H1 (cell line): ENCODE results near the gene TBR1. TPM values are rescaled to one million over a fixed set of nuclear protein-coding genes. Genes with fewer than 3 reads are reported as not detected.

ENCODE experiments used
- CTCF ChIA-PET: fragments of 300-600 bp; sonication (Branson Sonifier 250); formaldehyde crosslinking; loops from one replicate; lab custom pipeline; 2021; ENCODE audit not compliant: partially characterized antibody; lab: Charles Lee
- POLR2A ChIA-PET: fragments of 300-600 bp; sonication (Branson Sonifier 250); formaldehyde crosslinking; loops from one replicate; lab custom pipeline; 2021; ENCODE audit warnings: inconsistent platforms; ENCODE audit not compliant: partially characterized antibody; lab: Charles Lee
- DNase-seq, 2 experiments: peaks; one replicate each; pipeline versions ENCODE4 v3.0.0 to v3.0.0-alpha.2; 2010 to 2022; ENCODE audit warnings: low spot score in 2 of 2, low read depth in 1 of 2, mixed read lengths in 1 of 2
- FAIRE-seq: peaks from 2 replicates; lab custom pipeline; 2011; peaks lifted over from hg19 to GRCh38; lab: Jason Lieb, UNC
- H2AFZ ChIP-seq: 2 replicates; pipeline ENCODE4 v1.8.1; 2012; ENCODE audit warnings: low read length, inconsistent platforms
- H2AK5ac ChIP-seq: 2 replicates; pipeline ENCODE4 v1.6.1; 2013; ENCODE audit warnings: low read depth, low read length
- H2BK120ac ChIP-seq: replicated peaks from 2 replicates; pipeline ENCODE3; 2013; ENCODE audit warnings: low read depth, low read length, inconsistent platforms
- H2BK12ac ChIP-seq: 2 replicates; pipeline ENCODE4 v1.6.1; 2013; ENCODE audit warnings: low read depth, low read length
- H2BK15ac ChIP-seq: 2 replicates; pipeline ENCODE4 v1.6.1; 2013; ENCODE audit warnings: low read length
- H2BK20ac ChIP-seq: 2 replicates; pipeline ENCODE4 v1.6.1; 2013; ENCODE audit warnings: low read length
- H2BK5ac ChIP-seq: 2 replicates; pipeline ENCODE4 v1.6.1; 2013; ENCODE audit warnings: low read depth, low read length
- H3K14ac ChIP-seq: 2 replicates; pipeline ENCODE4 v1.6.1; 2013; ENCODE audit warnings: inconsistent platforms; ENCODE audit not compliant: insufficient read length
- H3K18ac ChIP-seq: 2 replicates; pipeline ENCODE4 v1.6.1; 2013; ENCODE audit warnings: low read length; ENCODE audit errors: extremely low read depth
- H3K23ac ChIP-seq: 2 replicates; pipeline ENCODE4 v1.6.1; 2013; ENCODE audit warnings: inconsistent platforms; ENCODE audit not compliant: insufficient read length
- H3K23me2 ChIP-seq: 2 replicates; pipeline ENCODE4 v1.6.1; 2013; ENCODE audit warnings: low read depth, low read length
- H3K27ac ChIP-seq: 2 replicates; pipeline ENCODE4 v1.6.1; 2011; ENCODE audit warnings: low read depth, low read length, inconsistent platforms
- H3K27me3 ChIP-seq, 4 experiments: replicated peaks in 1 of 4; 1 replicate in 1 of 4; 2 replicates in 3 of 4; pipeline versions ENCODE4 v1.6.1 to v1.8.1; 2011 to 2013; ENCODE audit warnings: low read length in 3 of 4, mild to moderate bottlenecking in 3 of 4, inconsistent platforms in 2 of 4, mixed read lengths in 2 of 4, moderate library complexity in 1 of 4; ENCODE audit not compliant: control insufficient read depth in 3 of 4, insufficient read depth in 3 of 4; ENCODE audit errors: extremely low read depth in 1 of 4
- H3K36me3 ChIP-seq, 4 experiments: 2 replicates each; pipeline versions ENCODE4 v1.6.1 to v1.8.1; 2011 to 2013; ENCODE audit warnings: mild to moderate bottlenecking in 4 of 4, low read length in 3 of 4, moderate library complexity in 2 of 4, control low read depth in 1 of 4, inconsistent platforms in 1 of 4; ENCODE audit not compliant: insufficient read depth in 4 of 4, control insufficient read depth in 2 of 4
- H3K4ac ChIP-seq: replicated peaks from 2 replicates; pipeline ENCODE3; 2013; ENCODE audit warnings: low read length, low read depth, mixed read lengths, inconsistent platforms; ENCODE audit not compliant: insufficient read length
- H3K4me1 ChIP-seq, 4 experiments: replicated peaks in 1 of 4; 1 replicate in 1 of 4; 2 replicates in 3 of 4; pipeline versions ENCODE4 v1.6.1 to v1.8.1; 2011 to 2013; ENCODE audit warnings: low read length in 3 of 4, inconsistent platforms in 2 of 4, mixed read lengths in 1 of 4; ENCODE audit not compliant: insufficient read depth in 4 of 4, control insufficient read depth in 3 of 4
- H3K4me2 ChIP-seq, 2 experiments: 2 replicates each; pipeline versions ENCODE4 v1.6.1 to v1.8.1; 2011 to 2013; ENCODE audit warnings: low read depth in 2 of 2, low read length in 2 of 2, control low read depth in 1 of 2, inconsistent platforms in 1 of 2, mild to moderate bottlenecking in 1 of 2; ENCODE audit not compliant: insufficient read depth in 1 of 2
- H3K4me3 ChIP-seq, 4 experiments: fragments of 200-600, 300-600 bp in 1 of 4; sonication (generic), shearing (Covaris generic), sonication (Bioruptor Twin) in 1 of 4; 2 replicates each; pipeline versions ENCODE4 v1.5.1 to v1.8.1; 2011 to 2016; ENCODE audit warnings: low read length in 4 of 4, low read depth in 3 of 4, control low read depth in 2 of 4, inconsistent platforms in 2 of 4, mild to moderate bottlenecking in 2 of 4, mixed read lengths in 1 of 4, moderate library complexity in 1 of 4; ENCODE audit not compliant: insufficient read depth in 2 of 4; ENCODE audit errors: extremely low read depth in 1 of 4
- H3K56ac ChIP-seq: replicated peaks from 2 replicates; pipeline ENCODE3; 2013; ENCODE audit warnings: low read depth, mild to moderate bottlenecking, mixed read lengths, low read length, inconsistent platforms; ENCODE audit not compliant: insufficient read length
- H3K79me1 ChIP-seq: 2 replicates; pipeline ENCODE4 v1.6.1; 2013; ENCODE audit warnings: low read depth, low read length, control low read depth
- H3K79me2 ChIP-seq, 2 experiments: 2 replicates each; pipeline versions ENCODE4 v1.6.1 to v1.8.1; 2012 to 2013; ENCODE audit warnings: low read length in 2 of 2, mild to moderate bottlenecking in 2 of 2, inconsistent platforms in 1 of 2; ENCODE audit not compliant: insufficient read depth in 2 of 2, control insufficient read depth in 1 of 2
- H3K9ac ChIP-seq, 4 experiments: replicated peaks in 1 of 4; 1 replicate in 1 of 4; 2 replicates in 3 of 4; pipeline versions ENCODE4 v1.6.1 to v1.8.1; 2011 to 2013; ENCODE audit warnings: low read depth in 3 of 4, low read length in 3 of 4, control low read depth in 2 of 4, mild to moderate bottlenecking in 2 of 4, moderate library complexity in 2 of 4, inconsistent platforms in 1 of 4; ENCODE audit errors: extremely low read depth in 1 of 4
- H3K9me3 ChIP-seq, 2 experiments: 2 replicates each; pipeline versions ENCODE4 v1.6.1 to v1.8.1; 2012 to 2013; ENCODE audit warnings: mild to moderate bottlenecking in 2 of 2, moderate library complexity in 2 of 2, control low read depth in 1 of 2, inconsistent platforms in 1 of 2, low read depth in 1 of 2, low read length in 1 of 2, mixed read lengths in 1 of 2; ENCODE audit not compliant: insufficient read depth in 2 of 2
- H4K20me1 ChIP-seq, 2 experiments: replicated peaks in 1 of 2; 2 replicates each; pipeline versions ENCODE3 to v1.8.1; 2011 to 2013; ENCODE audit warnings: inconsistent platforms in 2 of 2, low read length in 2 of 2, mild to moderate bottlenecking in 1 of 2; ENCODE audit not compliant: insufficient read depth in 2 of 2, control insufficient read depth in 1 of 2
- H4K5ac ChIP-seq: 2 replicates; pipeline ENCODE4 v1.6.1; 2013; ENCODE audit warnings: low read length, low read depth, mixed read lengths, inconsistent platforms; ENCODE audit not compliant: insufficient read length
- H4K8ac ChIP-seq: 2 replicates; pipeline ENCODE4 v1.8.0; 2013; ENCODE audit warnings: mild to moderate bottlenecking, moderate library complexity, low read length, inconsistent platforms; ENCODE audit not compliant: insufficient read depth; ENCODE audit errors: extremely low read depth
- H4K91ac ChIP-seq: replicated peaks from 2 replicates; pipeline ENCODE3; 2013; ENCODE audit warnings: low read length, mixed read lengths, inconsistent platforms; ENCODE audit not compliant: insufficient read length
- CBX8 ChIP-seq: fragments of 300-800, 300-1000 bp; sonication (generic); IDR thresholded peaks from 2 replicates; pipeline ENCODE4 v1.7.1; 2016; ENCODE audit warnings: low read depth, low read length, borderline replicate concordance
- CTBP2 ChIP-seq: IDR thresholded peaks from 2 replicates; pipeline ENCODE4 v1.7.0; 2011; ENCODE audit warnings: borderline replicate concordance, mild to moderate bottlenecking, moderate library complexity, mixed read lengths, low read length; ENCODE audit not compliant: insufficient read depth, insufficient read length
- FOSL1 ChIP-seq: IDR thresholded peaks from 2 replicates; pipeline ENCODE4 v1.6.1; 2011; ENCODE audit warnings: mild to moderate bottlenecking, low read depth, low read length, moderate library complexity; ENCODE audit not compliant: insufficient read depth
- KDM5A ChIP-seq: fragments of 200-600 bp; IDR thresholded peaks from 2 replicates; pipeline ENCODE4 v1.7.1; 2012; ENCODE audit warnings: mild to moderate bottlenecking, low read length, inconsistent platforms, mixed read lengths
- POU5F1 ChIP-seq: IDR thresholded peaks from 2 replicates; pipeline ENCODE4 v1.6.1; 2011; ENCODE audit warnings: low read depth, mild to moderate bottlenecking, low read length, moderate library complexity
- SIN3A ChIP-seq, 2 experiments: IDR thresholded peaks in 1 of 2; conservative IDR thresholded peaks in 1 of 2; 2 replicates each; pipeline ENCODE4 v1.6.1; 2011 to 2012; ENCODE audit warnings: low read length in 2 of 2, improper control_type of control experiment in 1 of 2, low read depth in 1 of 2, mild to moderate bottlenecking in 1 of 2
- SIRT6 ChIP-seq: IDR thresholded peaks from one replicate; pipeline ENCODE4 v1.7.1; 2012; ENCODE audit warnings: low read length, inconsistent platforms
- WGBS, 2 experiments: shearing (Covaris generic) in 1 of 2; methylation state at CpG; one replicate each; pipeline versions ENCODE4 v1.1.6 to v1.1.7; 2013 to 2015; ENCODE audit warnings: low lambda C conversion rate in 2 of 2, mixed read lengths in 2 of 2, inconsistent platforms in 1 of 2, low coverage in 1 of 2, missing lambda C conversion rate in 1 of 2; ENCODE audit not compliant: insufficient replicate concordance in 2 of 2, insufficient coverage in 1 of 2, insufficient read length in 1 of 2; ENCODE audit errors: extremely low coverage in 1 of 2, missing lambda C conversion rate in 1 of 2; 5-methylcytosine and 5-hydroxymethylcytosine counted together
- polyA plus RNA-seq, 7 experiments: library from polyadenylated mRNA; depleted of rRNA in 3 of 7; stranded (reverse) in 5 of 7; unstranded in 2 of 7; fragments of >200 nt in 5 of 7; fragments of 200-250 nt in 2 of 7; gene quantifications; 1 replicate in 5 of 7; 2 replicates in 1 of 7; 4 replicates in 1 of 7; pipeline versions ENCODE4 v1.2.1 to v1.2.3, GENCODE V29; 2011 to 2013; ENCODE audit warnings: missing spikeins in 2 of 7, mixed read lengths in 2 of 7
- total RNA-seq: library from RNA; stranded (reverse); fragmentation: NEBNext Ultra II Directional; extraction: Animal tissue kit (Norgen Biotek cat#: 25700); gene quantifications from 2 replicates; pipeline ENCODE4 v1.2.1, GENCODE V29; 2021

Gene TBR1
- total and polyA plus RNA-seq, 2 of the 8 experiments (the other 6 are each of a cell fraction or from before 2014, with no cell fraction given), result not detected

DNA sequence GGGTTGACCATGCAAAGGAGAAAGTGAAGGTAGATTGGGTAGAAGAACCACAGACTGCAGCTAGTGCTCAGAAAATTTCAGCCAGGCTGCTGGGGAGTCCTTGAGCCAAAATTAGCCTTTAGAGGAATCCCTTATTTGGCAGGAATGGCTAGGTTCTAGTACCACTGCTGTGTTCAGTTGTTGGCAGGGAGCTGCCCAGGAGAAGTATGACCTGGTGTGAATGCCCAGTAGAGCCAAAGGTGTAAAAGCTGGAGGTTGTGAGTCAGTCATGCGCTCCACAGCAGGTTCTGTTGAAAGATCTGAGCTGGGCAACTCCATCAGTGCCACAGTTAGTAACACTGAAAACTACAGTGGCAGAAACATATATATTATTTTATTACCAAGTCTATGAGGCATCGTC, 36.4 kb upstream of the TBR1 start:
- H3K79me2 ChIP-seq, result no peaks in the 10 kb centered on the region
- H3K23me2 ChIP-seq, result no peaks in the 10 kb centered on the region
- no peak overlapping the region for H4K5ac ChIP-seq
- H2BK15ac ChIP-seq, result no peak overlapping the region
- no peak overlapping the region for H2BK20ac ChIP-seq
- H3K27ac ChIP-seq, result no peak overlapping the region
- H2AK5ac ChIP-seq, result no peak overlapping the region
- H4K20me1 ChIP-seq, result no peaks in the 10 kb centered on the region
- ChIA-PET CTCF (interaction anchor here (0.5 to 0.9 kb wide), 2 partner anchors 14 to 36 kb away, joined by 3 to 4 read pairs; no protein-coding TSS in a partner anchor), POLR2A (interaction anchor here (0.9 to 1.4 kb wide), 3 partner anchors 10 to 72 kb away, joined by 3 to 4 read pairs (median 3); partner anchors contain the start of gene PSMD14)
- DNase-seq (no peak), FAIRE-seq (no peak)
- no peak overlapping the region for H3K4me2 ChIP-seq
- no peak overlapping the region for H3K14ac ChIP-seq
- no peak overlapping the region for H2BK5ac ChIP-seq
- no peak overlapping the region for H3K56ac ChIP-seq
- no peak for TF ChIP-seq CBX8
- no peak for TF ChIP-seq SIN3A (conservative IDR thresholded peaks at IDR 0.05 in 1 of 2, IDR thresholded peaks at IDR 0.05 in 1 of 2; ENCODE audit: low read depth in 1 of 2, low read length in 2 of 2)
- no peak for TF ChIP-seq CTBP2
- no peak for TF ChIP-seq SIRT6
- TF ChIP-seq POU5F1, result no peak
- TF ChIP-seq FOSL1, result no peak
- TF ChIP-seq KDM5A, result no peak
- no peak overlapping the region for H4K91ac ChIP-seq
- 88% methylated on average over 2 of the region's 2 CpGs; no CpG with 5 or more reads in 1 of the 2 experiments for WGBS, 2 experiments
- H2BK120ac ChIP-seq, result no peak overlapping the region
- no peaks in the 10 kb centered on the region for H3K79me1 ChIP-seq
- H4K8ac ChIP-seq, result no peak overlapping the region
- H3K9me3 ChIP-seq, result no peaks in the 10 kb centered on the region
- no peak overlapping the region for H3K18ac ChIP-seq
- no peak overlapping the region for H2AFZ ChIP-seq
- no peaks in the 10 kb centered on the region for H3K27me3 ChIP-seq
- peaks cover 0 to 2% (median 0%) of the 10 kb centered on the region in 4 experiments; a peak in 1 of 7 replicates for H3K4me1 ChIP-seq
- H2BK12ac ChIP-seq, result no peak overlapping the region
- H3K4ac ChIP-seq, result no peak overlapping the region
- no peaks in the 10 kb centered on the region for H3K36me3 ChIP-seq
- H3K9ac ChIP-seq, result no peak overlapping the region
- no peak overlapping the region for H3K23ac ChIP-seq
- no peak overlapping the region for H3K4me3 ChIP-seq
